Prostate gland (tissue), 2 donors: Measurements from ENCODE around the gene CROCC. TPM values are rescaled to one million over a fixed set of nuclear protein-coding genes. Genes with fewer than 3 reads are reported as not detected.

ENCODE experiments used
- DNase-seq: peaks from one replicate; pipeline ENCODE4 v3.0.0-alpha.2; 2019; ENCODE audit warnings: low spot score
- H3K27ac ChIP-seq, 2 donors: fragments of 200-600 bp; sonication (generic); 2 replicates each; pipeline ENCODE4 v1.5.1; 2017 to 2019
- H3K27me3 ChIP-seq: fragments of 200-600 bp; sonication (generic); replicated peaks from 2 replicates; pipeline ENCODE4 v1.5.1; 2019; ENCODE audit not compliant: insufficient read depth
- H3K36me3 ChIP-seq, 2 donors: fragments of 200-600 bp; sonication (generic); 1 replicate in 1 of 2; 2 replicates in 1 of 2; pipeline versions ENCODE4 v1.5.1 to v1.8.1; 2017 to 2019
- H3K4me1 ChIP-seq: fragments of 200-600 bp; sonication (generic); replicated peaks from 2 replicates; pipeline ENCODE4 v1.5.1; 2019
- H3K4me3 ChIP-seq, 2 donors: fragments of 200-600 bp; sonication (generic); 2 replicates each; pipeline ENCODE4 v1.5.1; 2017 to 2019
- H3K9me3 ChIP-seq: fragments of 200-600 bp; sonication (generic); 2 replicates; pipeline ENCODE4 v1.5.1; 2017
- POLR2A ChIP-seq: fragments of 450-650 bp; IDR thresholded peaks from one replicate; pipeline ENCODE4 v1.6.1; 2016; ENCODE audit warnings: antibody characterized with exemption, mild to moderate bottlenecking
- POLR2AphosphoS5 ChIP-seq: sonication (generic); formaldehyde crosslinking; IDR thresholded peaks from one replicate; pipeline ENCODE4 v1.6.1; 2017; ENCODE audit warnings: antibody characterized with exemption
- WGBS: methylation state at CpG from one replicate; pipeline ENCODE4 v1.1.5; 2018; 5-methylcytosine and 5-hydroxymethylcytosine counted together
- intact Hi-C: fragments of 100-400 bp; cut with DNase I; formaldehyde crosslinking; loops from one replicate; pipeline ENCODE4 v1.14.2; 2022
- total RNA-seq, 2 donors: library from RNA; depleted of rRNA; stranded (reverse); fragments of >200 nt; gene quantifications; one replicate each; pipeline ENCODE4 v1.1.0, GENCODE V29; 2016
- TF ChIP-seq, protein P1 (sequence below), 4 experiments: fragments of 200-600 bp in 2 of 4; fragments of 450-650 bp in 2 of 4; sonication (generic) in 2 of 4; IDR thresholded peaks; 1 replicate in 3 of 4; 2 replicates in 1 of 4; pipeline ENCODE4 v1.5.1; 2016 to 2019; ENCODE audit warnings: antibody characterized with exemption in 4 of 4, mild to moderate bottlenecking in 2 of 4, moderate library complexity in 2 of 4

CROCC gene
- total RNA-seq, 2 donors from 2014 or later: 19.6 to 68.7 TPM

DNA sequence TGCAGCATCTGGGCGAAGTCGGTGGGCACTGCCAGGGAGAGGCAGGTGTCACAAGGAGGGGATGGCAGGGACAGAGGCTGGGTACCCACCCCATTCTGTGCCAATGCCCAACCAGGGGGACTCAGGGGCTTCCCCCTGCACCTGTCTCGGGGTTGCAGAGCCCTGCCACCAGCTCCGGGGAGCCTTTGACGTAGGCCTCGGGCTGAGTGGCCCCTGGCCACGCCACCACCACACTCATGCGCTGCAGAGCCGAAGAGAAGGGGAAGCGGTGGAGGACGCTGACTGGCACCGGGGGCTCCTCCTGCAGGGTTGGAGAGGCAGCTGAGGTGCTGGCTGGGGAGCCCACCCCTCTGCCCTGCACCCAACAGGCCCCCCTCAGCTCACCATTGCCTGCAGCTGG is 70.4 kb downstream of the CROCC start:
- 95% methylated on average over 12 of the region's 12 CpGs for WGBS
- intact Hi-C loops: no loop called here
- no peaks in the 10 kb centered on the region for H3K27me3 ChIP-seq
- no peak overlapping the region for H3K4me3 ChIP-seq
- no peak for DNase-seq
- no peaks in the 10 kb centered on the region for H3K36me3 ChIP-seq
- no peak overlapping the region for H3K27ac ChIP-seq
- TF ChIP-seq POLR2AphosphoS5: no peak
- H3K9me3 ChIP-seq: no peaks in the 10 kb centered on the region
- H3K4me1 ChIP-seq: no peaks in the 10 kb centered on the region

DNA sequence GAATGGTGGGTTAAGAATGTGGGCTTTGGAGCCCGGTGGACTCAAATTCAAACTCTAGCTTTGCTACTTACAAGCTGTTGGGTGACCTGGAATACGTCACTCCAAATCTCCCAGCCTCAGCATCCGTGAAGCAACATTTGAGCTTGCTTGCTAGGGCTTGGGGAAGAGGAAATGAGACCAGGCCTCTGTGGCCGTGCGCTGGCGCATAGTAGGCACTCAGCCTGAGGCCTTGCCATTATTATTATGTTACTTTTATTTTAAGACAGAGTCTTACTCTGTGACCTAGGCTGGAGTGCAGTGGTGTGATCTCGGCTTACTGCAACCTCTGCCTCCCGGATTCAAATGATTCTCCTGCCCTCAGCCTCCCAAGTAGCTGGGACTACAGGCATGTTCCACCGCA is 70.9 kb downstream of the CROCC start:
- no peak overlapping the region for H3K27ac ChIP-seq
- no peak overlapping the region for H3K4me3 ChIP-seq
- intact Hi-C loops: no loop called here
- H3K4me1 ChIP-seq: no peaks in the 10 kb centered on the region
- WGBS: 98% methylated on average over 9 of the region's 9 CpGs
- DNase-seq: no peak
- H3K9me3 ChIP-seq: no peaks in the 10 kb centered on the region
- H3K27me3 ChIP-seq: no peaks in the 10 kb centered on the region
- TF ChIP-seq POLR2A: no peak
- no peak for TF ChIP-seq POLR2AphosphoS5
- TF ChIP-seq, protein P1, sequence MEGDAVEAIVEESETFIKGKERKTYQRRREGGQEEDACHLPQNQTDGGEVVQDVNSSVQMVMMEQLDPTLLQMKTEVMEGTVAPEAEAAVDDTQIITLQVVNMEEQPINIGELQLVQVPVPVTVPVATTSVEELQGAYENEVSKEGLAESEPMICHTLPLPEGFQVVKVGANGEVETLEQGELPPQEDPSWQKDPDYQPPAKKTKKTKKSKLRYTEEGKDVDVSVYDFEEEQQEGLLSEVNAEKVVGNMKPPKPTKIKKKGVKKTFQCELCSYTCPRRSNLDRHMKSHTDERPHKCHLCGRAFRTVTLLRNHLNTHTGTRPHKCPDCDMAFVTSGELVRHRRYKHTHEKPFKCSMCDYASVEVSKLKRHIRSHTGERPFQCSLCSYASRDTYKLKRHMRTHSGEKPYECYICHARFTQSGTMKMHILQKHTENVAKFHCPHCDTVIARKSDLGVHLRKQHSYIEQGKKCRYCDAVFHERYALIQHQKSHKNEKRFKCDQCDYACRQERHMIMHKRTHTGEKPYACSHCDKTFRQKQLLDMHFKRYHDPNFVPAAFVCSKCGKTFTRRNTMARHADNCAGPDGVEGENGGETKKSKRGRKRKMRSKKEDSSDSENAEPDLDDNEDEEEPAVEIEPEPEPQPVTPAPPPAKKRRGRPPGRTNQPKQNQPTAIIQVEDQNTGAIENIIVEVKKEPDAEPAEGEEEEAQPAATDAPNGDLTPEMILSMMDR (IDR thresholded peaks at IDR 0.05): no peak
- no peaks in the 10 kb centered on the region for H3K36me3 ChIP-seq

DNA sequence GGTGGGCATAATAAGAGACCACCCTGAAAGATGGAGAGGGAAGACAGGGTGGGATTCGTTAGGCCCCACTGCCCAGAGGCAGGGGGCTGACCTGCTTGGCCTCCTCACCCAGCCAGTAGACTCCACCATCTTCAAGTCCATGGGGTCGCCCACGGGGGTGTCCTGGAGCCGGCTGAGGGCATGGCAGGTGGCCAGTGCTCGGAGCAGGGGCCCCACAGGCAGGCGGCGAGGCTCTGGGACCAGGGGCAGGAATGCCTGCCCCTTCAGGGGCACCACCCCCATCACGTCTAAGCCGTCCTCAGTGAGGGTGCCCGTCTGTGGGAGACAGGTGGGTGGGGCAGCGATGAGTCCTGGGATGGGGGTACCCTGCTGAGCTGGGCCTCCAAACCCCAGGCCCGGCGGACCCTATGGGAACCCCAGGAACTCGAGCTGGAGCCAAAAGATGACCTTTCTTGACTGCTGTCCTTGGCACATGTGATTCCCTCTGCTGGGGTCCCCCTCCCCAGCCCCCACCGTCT is 71.8 kb downstream of the CROCC start:
- Histone ChIP-seq H3K4me1 (no peaks in the 10 kb centered on the region), H3K27ac (no peak overlapping the region), H3K36me3 (no peaks in the 10 kb centered on the region), H3K27me3 (no peaks in the 10 kb centered on the region), H3K9me3 (no peaks in the 10 kb centered on the region), H3K4me3 (no peak overlapping the region)
- TF ChIP-seq POLR2AphosphoS5 (no peak), POLR2A (no peak)
- intact Hi-C loops: no loop called here
- WGBS: 86% methylated on average over 12 of the region's 15 CpGs
- DNase-seq: no peak

DNA sequence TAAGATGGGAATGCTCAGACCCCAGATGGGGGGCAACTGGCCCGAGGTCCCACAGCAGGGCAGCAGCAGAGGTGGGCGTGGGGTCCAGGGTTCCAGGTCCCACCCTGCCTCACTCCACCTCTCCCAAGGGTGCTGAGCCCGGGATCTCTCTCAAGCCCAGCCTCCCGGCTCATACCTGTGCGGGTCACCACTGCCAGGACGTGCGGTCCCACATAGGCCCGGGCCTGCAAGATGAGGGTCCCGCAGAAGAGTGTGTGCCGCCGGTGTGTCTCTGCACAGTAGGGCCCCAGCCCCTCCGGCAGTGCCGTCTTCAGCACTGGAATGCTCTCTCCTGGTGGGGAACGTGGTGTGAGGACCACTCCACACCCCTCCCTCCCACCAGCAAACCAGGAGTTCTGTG is 75.1 kb downstream of the CROCC start:
- Histone ChIP-seq H3K4me1 (no peaks in the 10 kb centered on the region), H3K9me3 (no peaks in the 10 kb centered on the region), H3K27me3 (no peaks in the 10 kb centered on the region), H3K36me3 (no peaks in the 10 kb centered on the region), H3K4me3 (no peak overlapping the region), H3K27ac (no peak overlapping the region)
- intact Hi-C loops: no loop called here
- no peak for DNase-seq
- TF ChIP-seq POLR2A (no peak), POLR2AphosphoS5 (no peak)
- TF ChIP-seq, protein P1 (IDR thresholded peaks at IDR 0.05): no peak
- 98% methylated on average over 14 of the region's 14 CpGs for WGBS

DNA sequence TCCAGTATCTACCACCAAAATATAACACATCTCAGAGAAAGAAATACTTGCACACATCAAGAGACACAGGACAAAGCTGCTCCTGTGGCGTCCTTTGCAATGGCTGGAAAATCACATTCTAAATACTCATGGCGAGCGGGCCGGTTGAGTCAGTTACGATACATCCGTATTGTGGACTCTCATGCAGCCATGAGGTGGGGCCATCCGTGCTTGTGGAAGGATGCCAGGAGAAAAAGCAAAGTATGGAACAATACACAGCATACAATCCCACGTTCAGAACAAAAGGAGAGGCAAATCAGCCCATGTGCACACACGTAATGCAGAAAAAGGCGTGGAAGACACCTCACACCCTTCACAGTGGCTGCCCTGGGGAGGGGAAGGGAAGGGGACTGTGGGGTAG is 76.9 kb downstream of the CROCC start:
- H3K27ac ChIP-seq: no peak overlapping the region

DNA sequence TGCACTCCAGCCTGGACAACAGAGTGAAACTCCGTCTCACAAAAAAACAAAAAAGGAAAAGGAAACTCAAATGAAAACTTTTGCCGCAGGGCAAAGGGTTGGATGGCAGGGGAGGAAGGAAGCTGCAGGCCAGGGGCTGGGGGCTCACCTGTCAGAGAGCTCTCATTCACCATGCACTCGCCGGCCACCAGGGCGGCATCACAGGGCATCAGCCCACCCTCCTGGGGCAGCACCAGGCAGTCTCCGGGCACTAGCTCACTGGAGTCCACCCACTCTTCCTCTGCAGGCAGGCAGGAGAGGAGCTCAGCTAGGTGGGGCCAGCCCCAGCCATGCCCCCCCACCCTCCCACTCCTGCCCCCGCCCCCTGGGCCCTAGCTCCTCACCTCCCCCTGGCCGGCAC is 78.1 kb downstream of the CROCC start:
- Histone ChIP-seq H3K4me3 (no peak overlapping the region), H3K27me3 (no peaks in the 10 kb centered on the region), H3K4me1 (no peaks in the 10 kb centered on the region), H3K27ac (no peak overlapping the region), H3K9me3 (no peaks in the 10 kb centered on the region), H3K36me3 (peaks cover 0 to 4% of the 10 kb centered on the region in 2 donors)
- WGBS: 94% methylated on average over 8 of the region's 8 CpGs
- intact Hi-C loops: no loop called here
- no peak for DNase-seq
- TF ChIP-seq POLR2A (no peak), POLR2AphosphoS5 (no peak)
- TF ChIP-seq, protein P1 (IDR thresholded peaks at IDR 0.05): no peak

More for the DNA sequence above, 76.9 kb downstream of the CROCC start:
- H3K9me3 ChIP-seq: no peaks in the 10 kb centered on the region
- WGBS: 53% methylated on average over 10 of the region's 10 CpGs
- intact Hi-C loops: no loop called here
- H3K4me3 ChIP-seq: no peak overlapping the region
- TF ChIP-seq POLR2A: no peak
- peak; percentile 56 for TF ChIP-seq POLR2AphosphoS5
- peaks cover 0 to 4% of the 10 kb centered on the region in 2 donors for H3K36me3 ChIP-seq
- H3K27me3 ChIP-seq: no peaks in the 10 kb centered on the region
- no peaks in the 10 kb centered on the region for H3K4me1 ChIP-seq
- peak; percentile 47 for DNase-seq
